Keratinocyte (primary cell): ENCODE data around the gene DHDH. TPM values are rescaled to one million over a fixed set of nuclear protein-coding genes. Genes with fewer than 3 reads are reported as not detected.
"Not testable (repeated sequence)": the region's sequence is repeated elsewhere in the genome, so short reads cannot be mapped to it uniquely, and the experiment has no call there.

ENCODE experiments used
- DNase-seq: peaks from one replicate; pipeline ENCODE4 v3.0.0-alpha.2; 2011; ENCODE audit warnings: low read depth, missing footprints, low spot score
- FAIRE-seq: peaks from 2 replicates; lab custom pipeline; 2011; peaks lifted over from hg19 to GRCh38; lab: Jason Lieb, UNC
- H2AFZ ChIP-seq: 2 replicates; pipeline ENCODE4 v1.6.0; 2012; ENCODE audit warnings: low read length, control low read depth, inconsistent platforms; ENCODE audit not compliant: control insufficient read depth
- H3K27ac ChIP-seq: 2 replicates; pipeline ENCODE4 v1.5.1; 2011; ENCODE audit warnings: low read length; ENCODE audit not compliant: control insufficient read depth, insufficient read depth
- H3K27me3 ChIP-seq: 3 replicates; pipeline ENCODE4 v1.6.0; 2011; ENCODE audit warnings: low read length; ENCODE audit not compliant: control insufficient read depth, insufficient read depth; ENCODE audit errors: extremely low read depth
- H3K36me3 ChIP-seq, 2 experiments: 2 replicates in 1 of 2; 3 replicates in 1 of 2; pipeline ENCODE4 v1.5.1; 2011; ENCODE audit warnings: low read length in 2 of 2, mild to moderate bottlenecking in 1 of 2; ENCODE audit not compliant: control insufficient read depth in 2 of 2, insufficient read depth in 2 of 2; ENCODE audit errors: extremely low read depth in 1 of 2
- H3K4me1 ChIP-seq: 3 replicates; pipeline ENCODE4 v1.5.1; 2011; ENCODE audit warnings: low read length; ENCODE audit not compliant: control insufficient read depth, insufficient read depth; ENCODE audit errors: extremely low read depth
- H3K4me2 ChIP-seq: 3 replicates; pipeline ENCODE4 v1.6.0; 2011; ENCODE audit warnings: low read depth, low read length; ENCODE audit not compliant: control insufficient read depth, insufficient read depth; ENCODE audit errors: extremely low read depth
- H3K4me3 ChIP-seq, 3 experiments: fragments of 200-600 bp in 1 of 3; sonication (generic) in 1 of 3; 2 replicates in 2 of 3; 3 replicates in 1 of 3; pipeline ENCODE4 v1.5.1; 2011 to 2016; ENCODE audit warnings: low read length in 3 of 3, mild to moderate bottlenecking in 3 of 3, control low read depth in 2 of 3, inconsistent platforms in 1 of 3, low read depth in 1 of 3, mixed read lengths in 1 of 3, mixed run types in 1 of 3, moderate library complexity in 1 of 3; ENCODE audit not compliant: control insufficient read depth in 2 of 3, insufficient read depth in 2 of 3; ENCODE audit errors: extremely low read depth in 1 of 3
- H3K79me2 ChIP-seq: 2 replicates; pipeline ENCODE4 v1.6.0; 2012; ENCODE audit warnings: low read length; ENCODE audit not compliant: control insufficient read depth, insufficient read depth
- H3K9ac ChIP-seq: 3 replicates; pipeline ENCODE4 v1.6.0; 2011; ENCODE audit warnings: low read length; ENCODE audit not compliant: control insufficient read depth, insufficient read depth; ENCODE audit errors: extremely low read depth
- H3K9me1 ChIP-seq: 3 replicates; pipeline ENCODE4 v1.6.0; 2011; ENCODE audit warnings: low read length; ENCODE audit not compliant: control insufficient read depth, insufficient read depth; ENCODE audit errors: extremely low read depth
- H3K9me3 ChIP-seq: 2 replicates; pipeline ENCODE4 v1.5.1; 2012; ENCODE audit warnings: low read depth, low read length; ENCODE audit not compliant: control insufficient read depth
- H4K20me1 ChIP-seq: 3 replicates; pipeline ENCODE4 v1.6.0; 2011; ENCODE audit warnings: low read length; ENCODE audit not compliant: control insufficient read depth, insufficient read depth; ENCODE audit errors: extremely low read depth
- EZH2 ChIP-seq: IDR thresholded peaks from one replicate; pipeline ENCODE4 v1.6.1; 2012; ENCODE audit warnings: inconsistent platforms, mild to moderate bottlenecking, low read length, moderate library complexity
- dilution Hi-C: fragments of 300-500 bp; cut with MboI; formaldehyde crosslinking; loops from one replicate; pipeline ENCODE4 v1.7.0; 2020; ENCODE audit warnings: low sequenced_read_pairs; ENCODE audit not compliant: extremely low pct_ligation_motif_present
- polyA plus RNA-seq, 5 experiments: library from polyadenylated mRNA; depleted of rRNA in 3 of 5; stranded (reverse) in 3 of 5; stranded (forward) in 1 of 5; unstranded in 1 of 5; fragments of >200 nt; gene quantifications; 1 replicate in 1 of 5; 2 replicates in 3 of 5; 3 replicates in 1 of 5; pipeline versions ENCODE4 v1.2.1 to v1.2.3, GENCODE V29; 2011 to 2012; ENCODE audit warnings: missing spikeins in 2 of 5, low read depth in 1 of 5, low replicate concordance in 1 of 5
- TF ChIP-seq, protein P1 (sequence below), 3 experiments: IDR thresholded peaks in 1 of 3; conservative IDR thresholded peaks in 1 of 3; optimal IDR thresholded peaks in 1 of 3; 2 replicates in 2 of 3; 3 replicates in 1 of 3; pipeline versions ENCODE3 to v1.5.1; 2011; ENCODE audit warnings: low read length in 3 of 3, mild to moderate bottlenecking in 3 of 3, moderate library complexity in 2 of 3, control low read depth in 1 of 3, inconsistent platforms in 1 of 3; ENCODE audit not compliant: insufficient read depth in 2 of 3; ENCODE audit errors: extremely low read depth in 1 of 3

Gene DHDH
- polyA plus RNA-seq, 1 donor (not counting 4 experiments of a cell fraction or from before 2014, with no cell fraction given) = 0.45 TPM

DNA sequence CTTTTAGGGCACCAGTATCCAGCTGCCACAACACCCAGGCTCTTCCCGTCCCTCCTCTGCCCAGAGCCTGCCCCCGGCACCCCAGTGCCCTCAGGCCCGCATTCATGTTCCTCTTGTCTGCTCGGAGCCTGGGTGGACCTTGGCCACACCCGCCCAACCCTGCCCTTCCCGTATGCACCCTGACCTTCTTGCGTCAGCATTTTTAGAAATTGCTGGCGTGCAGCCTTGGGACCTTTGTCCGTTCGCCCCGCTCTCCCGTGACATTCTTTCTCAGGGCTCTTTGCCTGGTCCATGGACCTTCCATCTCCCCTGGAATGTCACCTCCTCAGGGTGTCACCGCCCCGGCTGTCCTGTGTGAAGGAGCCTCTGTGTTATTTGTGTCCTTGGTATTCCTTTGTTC is 25.8 kb upstream of the DHDH start:
- H3K4me2 ChIP-seq = no peak overlapping the region
- H2AFZ ChIP-seq = no peak overlapping the region
- no peak overlapping the region for H3K27ac ChIP-seq
- H3K79me2 ChIP-seq = peaks cover under 1% of the 10 kb centered on the region
- no peak overlapping the region for H3K9ac ChIP-seq
- peaks cover 8 to 23% of the 10 kb centered on the region in 2 experiments for H3K36me3 ChIP-seq
- no peak overlapping the region for H3K4me3 ChIP-seq
- H4K20me1 ChIP-seq = no peaks in the 10 kb centered on the region
- peaks cover 4% of the 10 kb centered on the region for H3K9me1 ChIP-seq
- no peaks in the 10 kb centered on the region for H3K9me3 ChIP-seq
- no peaks in the 10 kb centered on the region for H3K4me1 ChIP-seq
- no peak for DNase-seq
- TF ChIP-seq, protein P1, sequence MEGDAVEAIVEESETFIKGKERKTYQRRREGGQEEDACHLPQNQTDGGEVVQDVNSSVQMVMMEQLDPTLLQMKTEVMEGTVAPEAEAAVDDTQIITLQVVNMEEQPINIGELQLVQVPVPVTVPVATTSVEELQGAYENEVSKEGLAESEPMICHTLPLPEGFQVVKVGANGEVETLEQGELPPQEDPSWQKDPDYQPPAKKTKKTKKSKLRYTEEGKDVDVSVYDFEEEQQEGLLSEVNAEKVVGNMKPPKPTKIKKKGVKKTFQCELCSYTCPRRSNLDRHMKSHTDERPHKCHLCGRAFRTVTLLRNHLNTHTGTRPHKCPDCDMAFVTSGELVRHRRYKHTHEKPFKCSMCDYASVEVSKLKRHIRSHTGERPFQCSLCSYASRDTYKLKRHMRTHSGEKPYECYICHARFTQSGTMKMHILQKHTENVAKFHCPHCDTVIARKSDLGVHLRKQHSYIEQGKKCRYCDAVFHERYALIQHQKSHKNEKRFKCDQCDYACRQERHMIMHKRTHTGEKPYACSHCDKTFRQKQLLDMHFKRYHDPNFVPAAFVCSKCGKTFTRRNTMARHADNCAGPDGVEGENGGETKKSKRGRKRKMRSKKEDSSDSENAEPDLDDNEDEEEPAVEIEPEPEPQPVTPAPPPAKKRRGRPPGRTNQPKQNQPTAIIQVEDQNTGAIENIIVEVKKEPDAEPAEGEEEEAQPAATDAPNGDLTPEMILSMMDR (optimal IDR thresholded peaks at IDR 0.05 in 1 of 3, IDR thresholded peaks at IDR 0.05 in 1 of 3, conservative IDR thresholded peaks at IDR 0.05 in 1 of 3; ENCODE audit: extremely low read depth in 1 of 3, insufficient read depth in 2 of 3, low read length in 3 of 3) = no peak
- TF ChIP-seq EZH2 = no peak
- FAIRE-seq = no peak
- dilution Hi-C loops = no loop called here
- H3K27me3 ChIP-seq = no peaks in the 10 kb centered on the region

DNA sequence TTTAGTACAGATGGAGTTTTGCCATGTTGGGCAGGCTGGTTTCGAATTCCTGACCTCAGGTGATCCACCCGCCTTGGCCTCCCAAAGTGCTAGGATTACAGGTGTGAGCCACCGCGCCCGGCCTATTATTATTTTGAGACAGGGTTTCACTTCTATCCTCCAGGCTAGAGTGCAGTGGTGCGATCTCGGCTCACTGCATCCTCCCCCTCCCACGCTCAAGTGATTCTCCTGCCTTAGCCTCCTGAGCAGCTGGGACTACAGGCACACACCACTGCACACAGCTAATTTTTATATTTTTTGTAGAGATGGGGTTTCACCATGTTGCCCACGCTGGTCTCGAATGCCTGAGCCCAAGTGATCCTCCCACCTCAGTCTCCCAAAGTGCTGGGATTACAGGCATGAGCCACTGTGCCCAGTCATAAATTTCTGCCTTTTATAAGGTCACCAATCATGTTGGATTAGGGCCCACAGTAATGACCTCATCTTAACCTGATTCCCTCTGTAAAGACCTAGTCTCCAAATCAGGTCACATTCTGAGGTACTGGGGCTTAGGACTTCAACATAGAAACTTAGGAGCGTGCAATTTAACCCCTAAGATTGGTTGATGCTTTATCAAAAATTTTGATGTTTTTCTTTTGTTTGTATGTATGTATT is 23.9 kb upstream of the DHDH start:
- dilution Hi-C loops, FAIRE-seq, H3K4me1 ChIP-seq, H3K4me3 ChIP-seq, H2AFZ ChIP-seq, H3K27ac ChIP-seq, H3K9ac ChIP-seq, H3K9me3 ChIP-seq, H3K27me3 ChIP-seq, H4K20me1 ChIP-seq, H3K79me2 ChIP-seq, H3K4me2 ChIP-seq, DNase-seq, H3K9me1 ChIP-seq: not testable (repeated sequence)
- peaks cover 19 to 29% of the 10 kb centered on the region in 2 experiments for H3K36me3 ChIP-seq

- Histone ChIP-seq H3K9ac (no peak overlapping the region), H3K4me3 (no peak overlapping the region), H3K4me2 (no peak overlapping the region), H4K20me1 (no peaks in the 10 kb centered on the region), H3K27me3 (no peaks in the 10 kb centered on the region), H3K9me1 (no peaks in the 10 kb centered on the region), H3K27ac (no peak overlapping the region), H3K36me3 (peaks cover 22 to 23% of the 10 kb centered on the region in 2 experiments), H3K4me1 (no peaks in the 10 kb centered on the region), H2AFZ (no peak overlapping the region), H3K79me2 (no peaks in the 10 kb centered on the region), H3K9me3 (no peaks in the 10 kb centered on the region)
- DNase-seq (no peak), FAIRE-seq (no peak)
- dilution Hi-C loops = no loop called here
- TF ChIP-seq, protein P1 (optimal IDR thresholded peaks at IDR 0.05 in 1 of 3, IDR thresholded peaks at IDR 0.05 in 1 of 3, conservative IDR thresholded peaks at IDR 0.05 in 1 of 3; ENCODE audit: extremely low read depth in 1 of 3, insufficient read depth in 2 of 3, low read length in 3 of 3) = no peak
- TF ChIP-seq EZH2 = no peak
Observed at GRCh38 chr19:48910803-48911202, 22.7 kb upstream of the DHDH start.
